A673 (cell line): ENCODE data around the gene LIF.

ENCODE experiments used
- EZH2 ChIP-seq: fragments of 200-600 bp; sonication (generic); IDR thresholded peaks from 2 replicates; pipeline ENCODE4 v1.6.1; 2017; ENCODE audit warnings: borderline replicate concordance, low read depth, mild to moderate bottlenecking, mixed read lengths, antibody characterized with exemption, low read length; ENCODE audit not compliant: poor library complexity, severe bottlenecking
- TF ChIP-seq, protein P1 (sequence below): fragments of 300-800, 200-600 bp; sonication (generic); conservative IDR thresholded peaks from 2 replicates; pipeline ENCODE4 v1.5.1; 2017; ENCODE audit warnings: low read depth, mild to moderate bottlenecking, antibody characterized with exemption, low read length, moderate library complexity, mixed read lengths

GRCh38 chr22:30208631-30209603 lies 37.6 kb downstream of the LIF start:
- TF ChIP-seq, protein P1, sequence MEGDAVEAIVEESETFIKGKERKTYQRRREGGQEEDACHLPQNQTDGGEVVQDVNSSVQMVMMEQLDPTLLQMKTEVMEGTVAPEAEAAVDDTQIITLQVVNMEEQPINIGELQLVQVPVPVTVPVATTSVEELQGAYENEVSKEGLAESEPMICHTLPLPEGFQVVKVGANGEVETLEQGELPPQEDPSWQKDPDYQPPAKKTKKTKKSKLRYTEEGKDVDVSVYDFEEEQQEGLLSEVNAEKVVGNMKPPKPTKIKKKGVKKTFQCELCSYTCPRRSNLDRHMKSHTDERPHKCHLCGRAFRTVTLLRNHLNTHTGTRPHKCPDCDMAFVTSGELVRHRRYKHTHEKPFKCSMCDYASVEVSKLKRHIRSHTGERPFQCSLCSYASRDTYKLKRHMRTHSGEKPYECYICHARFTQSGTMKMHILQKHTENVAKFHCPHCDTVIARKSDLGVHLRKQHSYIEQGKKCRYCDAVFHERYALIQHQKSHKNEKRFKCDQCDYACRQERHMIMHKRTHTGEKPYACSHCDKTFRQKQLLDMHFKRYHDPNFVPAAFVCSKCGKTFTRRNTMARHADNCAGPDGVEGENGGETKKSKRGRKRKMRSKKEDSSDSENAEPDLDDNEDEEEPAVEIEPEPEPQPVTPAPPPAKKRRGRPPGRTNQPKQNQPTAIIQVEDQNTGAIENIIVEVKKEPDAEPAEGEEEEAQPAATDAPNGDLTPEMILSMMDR, result no peak
- TF ChIP-seq EZH2, result no peak
